ENCODE measurements around the gene FKBP15. TPM values are rescaled to one million over a fixed set of nuclear protein-coding genes. Genes with fewer than 3 reads are reported as not detected.

FKBP15 gene
- polyA plus RNA-seq, 1 of the 3 experiments (the other 2 are of a cell fraction): 13.9 TPM

DNA sequence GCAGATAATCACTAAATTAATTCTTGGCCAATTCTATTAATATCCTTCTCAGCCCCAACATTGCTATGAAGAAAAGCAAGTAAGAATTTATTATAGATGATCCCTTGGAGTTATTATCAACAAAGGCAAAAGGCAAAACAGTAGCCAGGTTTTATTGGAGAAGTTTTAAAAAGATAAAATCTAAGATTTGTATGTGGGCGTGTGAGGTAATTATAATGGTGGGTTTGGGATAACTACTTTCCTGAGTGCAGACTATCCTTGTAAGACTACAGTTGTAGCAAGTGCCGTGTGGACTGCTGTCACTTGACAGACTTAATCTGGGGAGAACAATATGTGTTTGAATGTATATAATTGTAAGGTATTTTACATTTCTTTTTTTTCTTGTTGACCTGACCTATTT lies 23.5 kb upstream of the FKBP15 start:
- no peak for DNase-seq
- Histone ChIP-seq H3K4me3 (ENCODE audit: low read depth in 2 of 2, low read length in 1 of 2) (no peak overlapping the region), H3K4me2 (no peak overlapping the region), H3K27me3 (ENCODE audit: insufficient read depth) (no peaks in the 10 kb centered on the region), H3K9ac (no peak overlapping the region), H3K4me1 (ENCODE audit: control insufficient read depth in 1 of 2, insufficient read depth in 2 of 2, low read depth in 1 of 2, low read length in 1 of 2) (peaks cover 0 to under 1% of the 10 kb centered on the region in 2 experiments; a peak in 1 of 4 replicates), H3K9me2 (no peaks in the 10 kb centered on the region), H3K36me3 (replicated peaks in 1 of 2; ENCODE audit: control insufficient read depth in 1 of 2, insufficient read depth in 2 of 2, low read length in 1 of 2) (peaks cover 0 to 8% of the 10 kb centered on the region in 2 experiments), H3F3A (replicated peaks; ENCODE audit: insufficient read depth) (no peaks in the 10 kb centered on the region), H4K20me1 (ENCODE audit: insufficient read depth) (no peaks in the 10 kb centered on the region), H3K9me3 (no peaks in the 10 kb centered on the region), H2AFZ (ENCODE audit: low read depth) (no peak overlapping the region), H3K79me2 (ENCODE audit: insufficient read depth) (0 out of 2 replicates have a peak, but pooled peaks cover 3% of the 10 kb centered on the region), H3K27ac (ENCODE audit: low read depth in 2 of 2, low read length in 1 of 2) (no peak overlapping the region)
- ChIA-PET POLR2A (no interaction called here), CTCF (no interaction called here)
- TF ChIP-seq RCOR1 (IDR thresholded peaks at IDR 0.05; ENCODE audit: low read length): no peak
- TF ChIP-seq MXI1 (IDR thresholded peaks at IDR 0.05; ENCODE audit: low read depth, low read length): no peak
- TF ChIP-seq, protein P1, sequence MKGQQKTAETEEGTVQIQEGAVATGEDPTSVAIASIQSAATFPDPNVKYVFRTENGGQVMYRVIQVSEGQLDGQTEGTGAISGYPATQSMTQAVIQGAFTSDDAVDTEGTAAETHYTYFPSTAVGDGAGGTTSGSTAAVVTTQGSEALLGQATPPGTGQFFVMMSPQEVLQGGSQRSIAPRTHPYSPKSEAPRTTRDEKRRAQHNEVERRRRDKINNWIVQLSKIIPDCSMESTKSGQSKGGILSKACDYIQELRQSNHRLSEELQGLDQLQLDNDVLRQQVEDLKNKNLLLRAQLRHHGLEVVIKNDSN (IDR thresholded peaks at IDR 0.05; ENCODE audit: borderline replicate concordance, low read depth): no peak
- no peak for TF ChIP-seq SMC3 (IDR thresholded peaks at IDR 0.05; ENCODE audit: low read depth, low read length)
- no peak for TF ChIP-seq RFX5 (IDR thresholded peaks at IDR 0.05; ENCODE audit: low read length)
- TF ChIP-seq USF2 (IDR thresholded peaks at IDR 0.05; ENCODE audit: borderline replicate concordance, low read depth, low read length): no peak
- no peak for TF ChIP-seq RXRA (IDR thresholded peaks at IDR 0.05; ENCODE audit: borderline replicate concordance, low read depth)
- TF ChIP-seq, protein P2, sequence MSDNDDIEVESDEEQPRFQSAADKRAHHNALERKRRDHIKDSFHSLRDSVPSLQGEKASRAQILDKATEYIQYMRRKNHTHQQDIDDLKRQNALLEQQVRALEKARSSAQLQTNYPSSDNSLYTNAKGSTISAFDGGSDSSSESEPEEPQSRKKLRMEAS (IDR thresholded peaks at IDR 0.05; ENCODE audit: low read depth): no peak
- no peak for TF ChIP-seq MEF2A (IDR thresholded peaks at IDR 0.05; ENCODE audit: borderline replicate concordance, low read depth)
- WGBS (ENCODE audit: low lambda C conversion rate): 100% methylated on average over 2 of the region's 2 CpGs

DNA sequence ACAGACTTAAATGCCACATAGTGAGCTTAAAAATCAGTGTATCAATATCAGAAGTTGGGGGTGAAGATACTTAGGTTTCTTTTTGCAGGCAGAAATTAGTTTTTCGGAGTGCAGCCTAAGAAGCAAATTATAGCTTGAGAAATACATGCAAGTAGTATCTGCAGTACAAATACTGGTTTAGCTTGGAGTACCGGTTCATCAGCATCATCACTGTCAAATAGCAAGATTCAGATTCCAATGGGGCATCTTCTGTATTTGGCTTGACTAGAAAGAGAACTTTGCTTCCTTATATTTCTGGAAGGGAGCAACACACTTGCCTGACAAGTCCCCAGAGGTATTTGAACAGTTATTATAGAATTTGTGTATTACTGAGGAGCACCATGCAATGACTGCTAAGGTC lies 20.1 kb upstream of the FKBP15 start:
- Histone ChIP-seq H3F3A (replicated peaks; ENCODE audit: insufficient read depth) (no peaks in the 10 kb centered on the region), H3K4me1 (ENCODE audit: control insufficient read depth in 1 of 2, insufficient read depth in 2 of 2, low read depth in 1 of 2, low read length in 1 of 2) (peaks cover 0 to 6% of the 10 kb centered on the region in 2 experiments; a peak in 3 of 4 replicates), H2AFZ (ENCODE audit: low read depth) (no peak overlapping the region), H3K36me3 (replicated peaks in 1 of 2; ENCODE audit: control insufficient read depth in 1 of 2, insufficient read depth in 2 of 2, low read length in 1 of 2) (no peaks in the 10 kb centered on the region), H3K27ac (ENCODE audit: low read depth in 2 of 2, low read length in 1 of 2) (no peak overlapping the region), H3K4me2 (no peak overlapping the region), H3K9ac (no peak overlapping the region), H3K9me3 (no peaks in the 10 kb centered on the region), H3K4me3 (ENCODE audit: low read depth in 2 of 2, low read length in 1 of 2) (no peak overlapping the region), H3K79me2 (ENCODE audit: insufficient read depth) (0 out of 2 replicates have a peak, but pooled peaks cover 3% of the 10 kb centered on the region), H3K9me2 (no peaks in the 10 kb centered on the region), H4K20me1 (ENCODE audit: insufficient read depth) (no peaks in the 10 kb centered on the region), H3K27me3 (ENCODE audit: insufficient read depth) (no peaks in the 10 kb centered on the region)
- WGBS (ENCODE audit: low lambda C conversion rate): 100% methylated on average over 2 of the region's 2 CpGs
- POLR2A ChIA-PET: no interaction called here
- CTCF ChIA-PET: no interaction called here
- TF ChIP-seq NFIC (IDR thresholded peaks at IDR 0.05; ENCODE audit: borderline replicate concordance): no peak
- TF ChIP-seq, protein P1 (IDR thresholded peaks at IDR 0.05; ENCODE audit: borderline replicate concordance, low read depth): no peak
- no peak for TF ChIP-seq ELF1 (IDR thresholded peaks at IDR 0.05)
- no peak for TF ChIP-seq SMC3 (IDR thresholded peaks at IDR 0.05; ENCODE audit: low read depth, low read length)
- TF ChIP-seq POLR2AphosphoS5 (IDR thresholded peaks at IDR 0.05; ENCODE audit: low read depth, low read length): no peak
- TF ChIP-seq EP300 (IDR thresholded peaks at IDR 0.05; ENCODE audit: borderline replicate concordance in 1 of 2, low read depth in 1 of 2, low read length in 1 of 2): no peak
- no peak for TF ChIP-seq NRF1 (IDR thresholded peaks at IDR 0.05; ENCODE audit: low read depth, low read length)
- TF ChIP-seq GATA2 (CRISPR knock-in tag; IDR thresholded peaks at IDR 0.05): no peak
- TF ChIP-seq, protein P3, sequence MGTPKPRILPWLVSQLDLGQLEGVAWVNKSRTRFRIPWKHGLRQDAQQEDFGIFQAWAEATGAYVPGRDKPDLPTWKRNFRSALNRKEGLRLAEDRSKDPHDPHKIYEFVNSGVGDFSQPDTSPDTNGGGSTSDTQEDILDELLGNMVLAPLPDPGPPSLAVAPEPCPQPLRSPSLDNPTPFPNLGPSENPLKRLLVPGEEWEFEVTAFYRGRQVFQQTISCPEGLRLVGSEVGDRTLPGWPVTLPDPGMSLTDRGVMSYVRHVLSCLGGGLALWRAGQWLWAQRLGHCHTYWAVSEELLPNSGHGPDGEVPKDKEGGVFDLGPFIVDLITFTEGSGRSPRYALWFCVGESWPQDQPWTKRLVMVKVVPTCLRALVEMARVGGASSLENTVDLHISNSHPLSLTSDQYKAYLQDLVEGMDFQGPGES (IDR thresholded peaks at IDR 0.05; ENCODE audit: low read depth, low read length): no peak
- TF ChIP-seq FOXM1 (IDR thresholded peaks at IDR 0.05; ENCODE audit: low read depth): no peak
- TF ChIP-seq JUND (IDR thresholded peaks at IDR 0.05): no peak
- TF ChIP-seq, protein P2 (IDR thresholded peaks at IDR 0.05; ENCODE audit: low read depth): no peak
- TF ChIP-seq RXRA (IDR thresholded peaks at IDR 0.05; ENCODE audit: borderline replicate concordance, low read depth): no peak
- no peak for TF ChIP-seq USF2 (IDR thresholded peaks at IDR 0.05; ENCODE audit: borderline replicate concordance, low read depth, low read length)
- no peak for TF ChIP-seq TEAD4 (IDR thresholded peaks at IDR 0.05; ENCODE audit: borderline replicate concordance, insufficient read depth)
- TF ChIP-seq MEF2A (IDR thresholded peaks at IDR 0.05; ENCODE audit: borderline replicate concordance, low read depth): no peak
- DNase-seq: no peak

All from SK-N-SH (cell line).